Left forelimb (tissue), 1 donor: ENCODE data around the gene ETS1.

ENCODE experiments used
- DNase-seq: peaks from one replicate; pipeline ENCODE4 v3.0.0-alpha.2; 2018; ENCODE audit warnings: low spot score

Gene ETS1

DNA sequence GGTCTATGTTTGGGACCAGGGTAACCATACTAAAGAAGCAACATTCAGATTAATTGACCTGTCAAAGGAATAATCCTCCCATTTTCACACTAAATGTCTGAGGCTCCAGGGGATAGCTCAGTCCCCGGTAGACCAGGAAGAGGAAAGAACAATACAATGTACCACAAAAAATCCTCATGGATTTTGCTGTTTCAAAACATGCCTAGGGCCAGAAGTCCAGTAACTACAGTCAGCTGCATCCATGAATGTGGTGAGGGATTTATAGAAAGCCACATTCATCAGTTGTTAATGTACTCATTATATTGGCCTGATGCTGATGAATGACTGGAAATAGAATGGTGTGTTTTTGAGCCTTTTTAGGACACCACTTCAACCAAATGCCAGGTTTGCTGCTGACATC is 6.9 kb upstream of the ETS1 start:
- DNase-seq, result no peak

DNA sequence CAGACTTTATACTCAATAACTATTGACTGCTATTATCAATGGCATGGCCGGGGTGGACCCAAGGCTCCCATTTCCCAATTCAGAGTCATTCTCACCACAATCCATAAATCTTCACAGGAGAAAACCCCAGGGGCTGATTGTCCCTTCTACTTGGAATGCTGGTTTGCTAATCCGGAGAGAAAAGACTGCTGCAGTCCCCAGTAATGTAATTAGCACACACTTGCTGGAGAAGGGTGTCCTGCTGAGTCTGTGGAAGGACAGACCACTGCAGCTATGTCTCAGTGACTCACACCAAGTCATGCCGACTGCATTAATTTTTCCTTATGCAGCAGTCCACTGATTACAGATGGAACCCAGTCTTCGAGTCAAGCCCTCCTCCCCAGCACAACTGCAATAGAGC is 5.9 kb upstream of the ETS1 start:
- no peak for DNase-seq

- DNase-seq, result no peak
Measured at GRCh38 chr11:128592454-128592853, 5.1 kb upstream of the ETS1 start.

- DNase-seq, result no peak
Measured at GRCh38 chr11:128590587-128590986, 3.2 kb upstream of the ETS1 start.

GRCh38 chr11:128589998-128590397 is 2.6 kb upstream of the ETS1 start:
- no peak for DNase-seq

DNA sequence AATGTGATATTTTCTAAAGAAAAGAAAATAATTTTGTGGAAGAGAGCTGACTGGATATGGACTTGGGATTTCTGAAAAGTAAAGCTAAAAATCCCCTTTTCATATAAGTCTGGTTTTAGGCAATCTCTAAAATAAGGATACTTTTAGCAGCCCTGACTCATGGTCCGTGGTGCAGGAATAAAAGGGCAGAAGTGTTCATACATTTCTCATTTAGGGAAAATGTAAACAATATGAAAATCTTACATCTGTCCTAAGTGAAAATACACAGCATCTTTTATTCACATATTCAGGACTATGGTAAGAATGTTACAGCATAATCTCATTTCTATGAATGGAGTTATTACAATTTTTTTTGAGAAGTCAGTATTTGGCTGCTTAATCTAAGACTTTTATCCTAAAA is 735 bp upstream of the ETS1 start:
- DNase-seq, result no peak

DNA sequence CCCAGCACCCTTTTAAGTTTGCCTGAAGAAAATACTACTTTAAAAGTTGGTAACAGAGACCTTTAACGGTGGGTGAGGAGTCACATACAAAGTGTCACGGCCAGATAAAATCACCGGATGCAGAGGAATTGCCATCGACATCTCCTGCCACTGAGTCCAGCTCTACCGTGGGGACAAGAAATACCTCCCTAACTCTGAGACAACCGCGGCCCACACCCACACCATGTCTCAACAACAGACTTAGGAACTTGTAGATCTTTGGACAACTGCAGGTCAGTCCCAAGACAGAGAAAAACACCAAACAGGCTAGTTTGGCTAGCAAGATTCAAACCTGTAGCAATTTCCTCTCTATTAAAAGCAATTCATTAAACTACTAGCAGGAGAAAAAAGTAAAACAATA is 669 bp downstream of the ETS1 start:
- DNase-seq, result no peak

DNA sequence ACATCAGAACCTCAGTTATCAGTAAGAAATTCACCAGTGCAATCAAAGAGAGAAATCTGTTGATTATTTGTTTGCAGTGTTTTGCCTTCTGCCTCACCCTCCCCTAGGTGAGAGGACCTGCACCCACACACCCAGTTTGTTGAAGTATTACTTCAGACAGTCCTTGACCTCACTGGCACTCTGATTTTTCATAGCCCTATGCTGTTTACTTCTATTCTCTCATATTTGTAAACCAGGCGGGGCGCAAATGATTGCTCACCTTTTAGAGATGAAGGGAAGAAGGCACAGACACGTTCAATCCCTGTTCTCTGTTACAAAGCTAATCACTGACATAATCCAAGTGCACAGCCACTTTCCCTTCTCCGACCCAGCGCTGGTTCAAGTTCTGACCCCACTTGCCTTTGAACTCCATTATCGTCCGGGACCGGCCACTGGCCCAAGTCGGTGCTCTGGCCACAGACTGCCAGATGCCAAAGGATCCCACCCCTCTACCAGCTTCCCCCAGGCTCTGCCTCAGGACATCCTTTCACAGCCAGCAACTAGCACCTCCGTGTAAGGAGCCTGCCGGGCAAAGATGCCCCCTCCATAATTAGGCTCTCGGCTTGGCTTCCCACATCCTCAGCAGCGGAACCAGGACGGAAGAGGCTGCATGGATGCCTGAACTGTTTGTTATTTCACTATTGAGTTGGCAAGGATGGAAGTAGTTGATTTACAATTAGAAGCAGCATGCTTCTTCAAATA is 1.7 kb downstream of the ETS1 start:
- DNase-seq, result no peak

- no peak for DNase-seq
Measured at GRCh38 chr11:128584253-128584652, 3.1 kb downstream of the ETS1 start.

DNA sequence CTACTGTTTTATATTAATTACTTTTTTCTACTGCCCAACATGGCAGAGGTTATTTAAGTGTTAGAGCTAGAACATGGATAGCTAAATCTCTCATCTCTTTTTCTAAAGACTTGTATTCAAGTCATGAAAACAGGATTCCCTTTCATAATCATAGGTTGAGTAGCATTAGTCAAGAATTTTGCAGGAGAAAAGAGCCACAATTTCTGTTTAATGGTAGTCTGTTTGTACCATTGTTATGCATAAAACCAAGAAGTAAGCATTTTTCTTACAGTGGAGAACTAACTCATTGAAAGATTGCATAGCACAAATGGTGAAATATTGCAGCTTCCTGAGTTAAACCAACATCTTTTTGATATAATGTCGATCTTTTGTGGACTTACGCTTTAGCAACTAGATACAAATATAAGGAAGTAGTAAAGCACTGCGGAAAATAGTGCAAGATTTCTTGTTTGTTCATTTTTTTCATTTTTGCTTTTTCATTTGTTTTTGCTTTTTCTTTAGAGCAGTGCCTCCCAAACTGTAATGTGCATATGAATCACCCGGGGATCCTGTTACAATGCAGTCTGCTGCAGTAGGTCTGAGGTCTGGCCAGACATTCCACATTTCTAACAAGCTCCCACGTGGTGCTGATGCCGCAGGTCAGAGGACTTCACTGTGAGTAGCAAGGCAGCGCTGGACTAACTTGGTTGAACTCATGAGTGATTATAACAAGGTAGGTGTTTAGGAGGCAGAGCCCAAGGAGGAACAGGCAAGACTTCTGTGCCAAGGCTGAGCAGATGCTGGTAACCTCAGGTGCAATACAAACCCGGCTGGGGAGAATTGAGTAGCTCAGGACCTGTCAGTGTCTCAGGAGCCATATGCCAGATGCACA is 4.6 kb downstream of the ETS1 start:
- DNase-seq, result no peak

DNA sequence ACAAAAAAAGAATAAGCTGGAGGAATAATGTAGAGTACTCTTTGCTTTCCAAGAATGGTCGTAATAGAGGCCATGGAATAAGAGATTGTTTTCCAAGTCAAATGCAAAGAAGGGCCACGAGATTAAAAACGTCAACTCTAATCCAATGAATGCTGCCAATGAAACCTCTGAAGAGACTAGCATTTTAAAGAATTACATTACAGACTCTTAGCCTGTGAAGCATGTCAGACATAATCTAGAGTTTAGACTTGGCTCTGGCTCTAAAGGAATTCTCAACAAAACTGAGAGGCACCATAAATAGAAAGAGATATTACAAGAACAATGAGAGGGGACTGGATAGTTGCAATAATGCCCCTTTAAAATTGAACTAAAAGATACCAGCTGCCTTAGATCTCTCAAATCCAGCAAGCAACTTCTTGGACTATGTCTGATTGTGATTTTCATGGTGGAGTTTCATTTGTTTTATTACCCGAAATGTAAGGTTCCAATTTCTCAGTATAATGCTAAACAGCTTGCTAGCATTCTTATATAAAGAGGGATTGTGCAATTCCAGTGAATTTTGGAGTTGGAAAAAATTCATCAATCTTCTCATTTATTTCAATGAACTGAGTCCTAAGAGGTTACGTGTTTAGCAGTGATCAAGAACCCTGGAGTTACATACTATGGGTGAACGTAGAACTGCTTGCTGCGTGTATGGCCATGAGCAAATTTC is 5.6 kb downstream of the ETS1 start:
- DNase-seq, result no peak

DNA sequence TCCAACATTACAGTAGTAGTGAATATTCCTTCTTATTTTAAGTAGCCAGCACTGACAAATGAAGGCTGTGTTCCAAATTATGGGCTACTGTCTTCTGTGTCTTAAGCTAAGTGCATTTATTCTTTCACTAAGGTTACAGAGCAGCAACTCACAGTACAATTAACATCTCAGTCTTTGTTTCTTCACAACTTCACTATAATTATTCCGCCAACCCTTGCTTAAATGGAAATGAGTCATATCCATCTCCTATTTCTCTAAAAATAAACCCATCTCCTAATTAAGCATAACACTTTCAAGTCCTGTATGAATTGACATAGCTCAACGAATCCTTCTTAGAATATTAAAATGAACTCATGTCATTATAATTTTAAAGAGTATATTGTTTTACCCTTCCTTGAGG is 6.7 kb downstream of the ETS1 start:
- no peak for DNase-seq

DNA sequence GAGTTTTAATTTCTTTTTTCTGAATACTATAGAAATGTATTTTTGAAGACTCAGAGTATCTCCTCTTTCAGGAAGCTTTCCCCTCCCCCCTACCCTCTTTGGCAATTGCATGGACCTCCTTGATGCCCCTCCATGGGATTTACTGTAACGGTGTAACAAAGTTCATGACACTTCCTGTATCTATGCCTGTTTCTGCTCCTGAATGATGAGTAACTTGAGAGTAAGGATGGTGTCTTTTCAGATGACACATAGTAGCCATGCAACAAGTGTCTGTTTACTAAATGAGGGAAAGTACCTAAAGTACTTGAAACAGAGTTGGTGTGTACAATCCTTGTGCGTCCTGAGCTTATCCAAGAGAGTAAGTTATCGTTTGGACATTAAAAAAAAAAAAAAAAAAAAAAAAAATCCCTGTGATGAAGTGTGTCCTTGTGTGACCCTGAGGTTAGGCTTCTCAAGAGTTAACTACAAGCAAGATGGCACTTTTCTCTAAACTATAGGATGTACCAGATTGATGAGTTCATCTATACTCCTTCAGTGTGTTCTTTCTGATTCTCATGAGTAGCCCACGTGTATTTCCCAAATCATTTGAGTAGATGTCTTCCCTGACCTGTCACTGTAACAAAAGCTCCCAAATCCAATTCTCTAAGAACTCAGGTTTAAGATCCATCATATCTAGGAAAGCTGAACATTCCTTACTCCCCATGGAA is 7.4 kb downstream of the ETS1 start:
- no peak for DNase-seq

DNA sequence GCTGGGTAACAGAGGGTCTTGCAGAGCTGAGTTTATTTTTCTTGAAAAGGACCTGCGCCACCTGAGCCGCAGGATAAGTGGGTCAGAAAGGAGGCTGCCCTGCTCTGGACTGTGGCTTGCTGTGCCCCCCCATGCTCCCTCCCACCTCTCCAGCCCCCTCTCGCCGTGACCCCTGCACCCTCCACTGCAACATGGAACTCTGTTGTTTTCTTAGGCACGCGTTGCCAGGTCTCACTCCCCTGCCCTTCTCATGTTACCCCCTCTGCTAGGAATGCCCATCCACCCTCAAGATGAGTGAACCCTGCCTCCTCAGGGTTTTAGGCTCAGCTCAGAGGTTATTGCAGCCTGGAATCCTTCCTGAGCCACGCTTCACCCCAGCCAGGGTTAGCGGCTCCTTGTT is 10.8 kb downstream of the ETS1 start:
- DNase-seq, result no peak

DNA sequence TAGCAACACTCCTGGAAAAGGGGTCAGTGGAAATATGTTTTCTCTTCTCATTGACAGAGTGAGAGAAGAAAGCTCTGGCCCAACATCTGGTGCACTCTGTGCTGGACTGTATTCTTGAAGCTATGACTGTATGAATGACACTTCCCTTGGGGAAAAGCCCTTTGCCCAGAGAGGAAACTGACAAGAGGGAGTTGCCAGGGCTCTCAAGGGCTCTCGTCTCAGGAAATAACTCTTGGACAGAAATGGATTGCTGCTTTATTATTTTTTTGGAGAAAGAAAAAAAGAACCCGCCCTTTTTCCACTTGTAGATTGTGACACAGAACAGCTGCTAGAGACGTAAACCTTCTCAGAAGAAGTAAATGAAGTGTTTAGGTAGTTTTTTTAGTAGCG is 11.4 kb downstream of the ETS1 start:
- no peak for DNase-seq

DNA sequence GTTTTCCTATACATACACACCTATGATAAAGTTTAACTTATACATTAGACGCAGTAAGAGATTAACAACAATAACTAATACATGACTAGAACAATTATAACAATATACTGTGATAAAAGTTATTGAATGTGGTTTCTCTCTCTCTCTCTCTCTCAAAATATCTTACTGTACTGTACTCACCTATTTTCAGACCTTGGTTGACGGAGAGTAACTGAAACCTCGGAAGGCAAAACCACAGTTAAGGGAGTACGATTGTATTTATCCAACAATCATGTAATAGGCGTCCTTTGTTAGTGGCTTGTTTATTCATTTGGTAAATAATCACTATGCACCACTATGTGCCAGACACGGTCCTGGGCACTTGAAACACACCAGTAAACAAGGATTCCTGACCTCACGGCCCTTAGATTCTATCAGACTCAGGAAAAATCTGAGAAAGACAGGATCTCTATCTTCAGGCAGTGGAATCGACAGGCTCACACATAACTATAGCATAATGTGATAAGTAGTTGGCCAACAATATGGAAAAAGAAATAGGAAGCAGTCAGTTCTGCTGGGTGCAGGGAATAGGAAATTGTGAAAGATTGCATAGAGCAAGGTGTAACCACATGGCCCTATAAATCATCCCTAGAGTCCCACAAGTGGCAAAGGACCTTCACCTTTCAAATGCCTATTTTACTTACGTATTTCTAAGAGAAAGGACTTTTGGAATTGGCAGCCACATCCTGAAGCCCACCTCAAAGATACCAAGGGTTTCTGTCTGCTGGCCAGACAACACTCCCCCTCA is 12.0 kb downstream of the ETS1 start:
- no peak for DNase-seq

GRCh38 chr11:128574576-128575011 is 12.8 kb downstream of the ETS1 start:
- DNase-seq, result no peak

DNA sequence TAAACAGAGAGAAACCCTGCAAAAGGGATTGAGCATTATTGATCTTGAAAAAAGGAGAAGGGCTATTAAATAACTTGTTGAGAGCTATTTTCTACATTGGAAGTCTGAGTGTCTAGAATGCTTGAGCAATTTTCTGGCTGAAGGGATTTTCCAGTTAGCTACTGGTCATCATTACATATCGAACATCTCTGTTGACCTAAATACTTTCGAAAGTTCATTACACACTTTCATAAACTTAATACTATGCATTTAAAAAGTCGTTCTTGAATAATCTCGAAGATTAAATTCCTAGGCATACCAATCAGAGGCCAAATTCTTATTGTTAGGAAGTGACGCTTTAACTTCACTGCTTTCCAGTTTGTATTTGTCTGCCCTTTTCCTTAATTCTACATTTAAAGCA is 13.7 kb downstream of the ETS1 start:
- DNase-seq, result no peak

- no peak for DNase-seq
Measured at GRCh38 chr11:128572965-128573364, 14.4 kb downstream of the ETS1 start.

DNA sequence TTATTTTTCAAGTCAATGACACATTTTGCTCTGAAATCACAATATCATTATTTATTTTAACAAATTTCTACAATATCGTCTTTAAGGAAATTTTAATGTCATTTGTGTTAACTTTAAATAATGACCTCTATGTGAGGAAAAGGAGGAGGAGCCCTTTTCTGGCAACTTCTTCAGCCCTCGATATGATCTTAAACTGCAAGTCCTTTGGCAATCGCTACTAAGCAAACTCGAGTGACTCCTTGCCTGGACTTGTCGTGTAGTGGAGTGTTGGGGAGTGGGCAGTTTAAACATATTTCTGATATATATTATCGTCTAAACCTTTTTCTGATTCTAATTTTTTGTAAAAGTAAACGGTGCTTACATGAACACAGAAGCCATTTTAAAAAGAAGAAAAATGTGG is 16.7 kb downstream of the ETS1 start:
- no peak for DNase-seq

DNA sequence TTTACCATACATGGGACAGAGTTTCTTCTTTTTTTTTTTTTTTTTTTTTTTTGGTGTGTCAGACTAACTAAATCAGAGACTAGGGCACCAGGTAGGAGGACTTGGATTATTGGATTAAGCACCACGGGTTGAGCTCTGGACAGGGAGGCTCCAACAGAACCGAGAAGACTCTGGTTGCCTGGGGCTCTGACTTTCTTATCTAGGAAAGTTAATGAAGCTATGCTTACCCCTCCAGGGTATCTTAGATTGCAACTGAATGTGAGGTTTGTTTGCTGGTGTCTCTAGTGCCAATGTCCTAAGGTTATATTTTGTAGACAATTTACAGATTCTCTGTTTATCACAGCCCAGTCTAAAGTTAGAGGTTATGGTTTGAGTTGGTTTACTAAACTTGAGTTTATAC is 18.1 kb downstream of the ETS1 start:
- DNase-seq, result no peak
